ENCODE data around the gene ZNF217. TPM values are rescaled to one million over a fixed set of nuclear protein-coding genes. Genes with fewer than 3 reads are reported as not detected.
"Not testable (repeated sequence)": the region's sequence is repeated elsewhere in the genome, so short reads cannot be mapped to it uniquely, and the experiment has no call there.

Gene ZNF217
- total RNA-seq, 5 donors from 2014 or later (not counting 1 experiment from before 2014, with no cell fraction given), result 57.6 to 92.4 (median 87.5) TPM

- H3K27me3 Mint-ChIP-seq; H3K9me3 ChIP-seq; ATAC-seq (replicated peaks in 1 of 4); H3K4me3 Mint-ChIP-seq; H3K4me3 ChIP-seq (ENCODE audit: control insufficient read depth in 1 of 2, extremely low read depth in 1 of 2, low read length in 1 of 2); H3K27ac Mint-ChIP-seq; H3K4me1 Mint-ChIP-seq; H3K36me3 Mint-ChIP-seq; CTCF ChIA-PET; POLR2A ChIA-PET; DNase-seq; H3K9me3 Mint-ChIP-seq; H3K4me1 ChIP-seq (ENCODE audit: control insufficient read depth in 1 of 2, extremely low read depth in 1 of 2, insufficient read depth in 2 of 2, low read length in 2 of 2); H3K36me3 ChIP-seq (ENCODE audit: control insufficient read depth in 2 of 2, extremely low read depth in 1 of 2, insufficient read depth in 1 of 2, low read length in 1 of 2); H3K27me3 ChIP-seq (replicated peaks in 1 of 2; ENCODE audit: control insufficient read depth in 2 of 2, extremely low read depth in 1 of 2, insufficient read depth in 2 of 2, low read length in 1 of 2); H3K27ac ChIP-seq (ENCODE audit: low read length): not testable (repeated sequence)
- WGBS (ENCODE audit: insufficient coverage), result no CpG with 5 or more reads among the region's 3 CpGs
Observed at GRCh38 chr20:53536382-53536781, 57.3 kb downstream of the ZNF217 start.

- no peaks in the 10 kb centered on the region for H3K36me3 ChIP-seq (ENCODE audit: control insufficient read depth in 2 of 2, extremely low read depth in 1 of 2, insufficient read depth in 1 of 2, low read length in 1 of 2)
- ATAC-seq (replicated peaks in 1 of 4), result no peak
- ChIA-PET CTCF (no interaction called here), POLR2A (no interaction called here)
- Mint-ChIP-seq H3K4me3 (no peak overlapping the region), H3K27ac (no peak overlapping the region), H3K4me1 (no peaks in the 10 kb centered on the region), H3K27me3 (peaks cover 0 to 3% of the 10 kb centered on the region in 2 donors), H3K36me3 (no peaks in the 10 kb centered on the region), H3K9me3 (no peaks in the 10 kb centered on the region)
- DNase-seq, result no peak
- H3K9me3 ChIP-seq, result no peaks in the 10 kb centered on the region
- no peak overlapping the region for H3K4me3 ChIP-seq (ENCODE audit: control insufficient read depth in 1 of 2, extremely low read depth in 1 of 2, low read length in 1 of 2)
- no peaks in the 10 kb centered on the region for H3K4me1 ChIP-seq (ENCODE audit: control insufficient read depth in 1 of 2, extremely low read depth in 1 of 2, insufficient read depth in 2 of 2, low read length in 2 of 2)
- WGBS (ENCODE audit: insufficient coverage), result no CpG with 5 or more reads among the region's 4 CpGs
- no peaks in the 10 kb centered on the region for H3K27me3 ChIP-seq (replicated peaks in 1 of 2; ENCODE audit: control insufficient read depth in 2 of 2, extremely low read depth in 1 of 2, insufficient read depth in 2 of 2, low read length in 1 of 2)
- H3K27ac ChIP-seq (ENCODE audit: low read length), result no peak overlapping the region
Observed at GRCh38 chr20:53535878-53536277, 57.8 kb downstream of the ZNF217 start.

DNA sequence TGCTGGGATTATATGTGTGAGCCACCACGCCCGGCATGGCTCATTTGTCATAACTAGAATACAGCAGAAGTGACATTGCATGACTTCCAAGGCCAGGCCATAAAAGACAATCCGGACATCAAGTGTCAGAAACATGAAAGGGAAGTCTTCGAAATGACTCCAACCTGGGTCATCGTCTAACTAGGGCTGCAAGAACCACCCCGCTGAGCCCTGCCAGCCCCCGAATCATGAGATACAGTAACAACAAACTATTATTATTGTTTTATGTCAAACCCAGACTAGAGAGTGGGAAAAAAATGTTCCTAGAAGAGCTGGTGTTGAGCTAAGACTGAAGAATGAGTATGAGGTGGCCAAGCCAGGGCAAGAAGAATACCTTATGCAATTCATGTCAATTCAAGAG, 59.6 kb downstream of the ZNF217 start:
- ATAC-seq (replicated peaks in 1 of 4) (no peak), DNase-seq (no peak)
- H3K9me3 Mint-ChIP-seq, result no peaks in the 10 kb centered on the region
- Histone ChIP-seq H3K36me3 (ENCODE audit: control insufficient read depth in 2 of 2, extremely low read depth in 1 of 2, insufficient read depth in 1 of 2, low read length in 1 of 2) (no peaks in the 10 kb centered on the region), H3K27me3 (replicated peaks in 1 of 2; ENCODE audit: control insufficient read depth in 2 of 2, extremely low read depth in 1 of 2, insufficient read depth in 2 of 2, low read length in 1 of 2) (no peaks in the 10 kb centered on the region), H3K4me1 (ENCODE audit: control insufficient read depth in 1 of 2, extremely low read depth in 1 of 2, insufficient read depth in 2 of 2, low read length in 2 of 2) (no peaks in the 10 kb centered on the region), H3K4me3 (ENCODE audit: control insufficient read depth in 1 of 2, extremely low read depth in 1 of 2, low read length in 1 of 2) (no peak overlapping the region), H3K27ac (ENCODE audit: low read length) (no peak overlapping the region), H3K9me3 (no peaks in the 10 kb centered on the region)
- no peak overlapping the region for H3K4me3 Mint-ChIP-seq
- 93% methylated on average over 3 of the region's 7 CpGs for WGBS (ENCODE audit: insufficient coverage)
- no peak overlapping the region for H3K27ac Mint-ChIP-seq
- no peaks in the 10 kb centered on the region for H3K36me3 Mint-ChIP-seq
- H3K4me1 Mint-ChIP-seq, result no peaks in the 10 kb centered on the region
- ChIA-PET POLR2A (no interaction called here), CTCF (no interaction called here)
- peaks cover 0 to 7% of the 10 kb centered on the region in 2 donors for H3K27me3 Mint-ChIP-seq

- Histone ChIP-seq H3K36me3 (ENCODE audit: control insufficient read depth in 2 of 2, extremely low read depth in 1 of 2, insufficient read depth in 1 of 2, low read length in 1 of 2) (no peaks in the 10 kb centered on the region), H3K4me1 (ENCODE audit: control insufficient read depth in 1 of 2, extremely low read depth in 1 of 2, insufficient read depth in 2 of 2, low read length in 2 of 2) (no peaks in the 10 kb centered on the region), H3K4me3 (ENCODE audit: control insufficient read depth in 1 of 2, extremely low read depth in 1 of 2, low read length in 1 of 2) (no peak overlapping the region), H3K27me3 (replicated peaks in 1 of 2; ENCODE audit: control insufficient read depth in 2 of 2, extremely low read depth in 1 of 2, insufficient read depth in 2 of 2, low read length in 1 of 2) (no peaks in the 10 kb centered on the region), H3K9me3 (no peaks in the 10 kb centered on the region), H3K27ac (ENCODE audit: low read length) (no peak overlapping the region)
- DNase-seq (no peak), ATAC-seq (replicated peaks in 1 of 4) (no peak)
- no CpG with 5 or more reads among the region's 1 CpG for WGBS (ENCODE audit: insufficient coverage)
- Mint-ChIP-seq H3K9me3 (no peaks in the 10 kb centered on the region), H3K4me1 (no peaks in the 10 kb centered on the region), H3K36me3 (no peaks in the 10 kb centered on the region), H3K4me3 (no peak overlapping the region), H3K27me3 (peaks cover 0 to 7% of the 10 kb centered on the region in 2 donors), H3K27ac (no peak overlapping the region)
- ChIA-PET POLR2A (no interaction called here), CTCF (no interaction called here)
Observed at GRCh38 chr20:53533500-53533899, 60.1 kb downstream of the ZNF217 start.

GRCh38 chr20:53532654-53533312, 60.9 kb downstream of the ZNF217 start:
- H3K4me3 Mint-ChIP-seq; H3K27me3 ChIP-seq (replicated peaks in 1 of 2; ENCODE audit: control insufficient read depth in 2 of 2, extremely low read depth in 1 of 2, insufficient read depth in 2 of 2, low read length in 1 of 2); H3K36me3 ChIP-seq (ENCODE audit: control insufficient read depth in 2 of 2, extremely low read depth in 1 of 2, insufficient read depth in 1 of 2, low read length in 1 of 2); DNase-seq; CTCF ChIA-PET; H3K4me3 ChIP-seq (ENCODE audit: control insufficient read depth in 1 of 2, extremely low read depth in 1 of 2, low read length in 1 of 2); H3K36me3 Mint-ChIP-seq; H3K9me3 Mint-ChIP-seq; H3K4me1 Mint-ChIP-seq; H3K27ac ChIP-seq (ENCODE audit: low read length); H3K27ac Mint-ChIP-seq; ATAC-seq (replicated peaks in 1 of 4); H3K27me3 Mint-ChIP-seq; POLR2A ChIA-PET; H3K9me3 ChIP-seq; H3K4me1 ChIP-seq (ENCODE audit: control insufficient read depth in 1 of 2, extremely low read depth in 1 of 2, insufficient read depth in 2 of 2, low read length in 2 of 2): not testable (repeated sequence)
- WGBS (ENCODE audit: insufficient coverage), result 66% methylated on average over 2 of the region's 6 CpGs

- no peak overlapping the region for H3K4me3 ChIP-seq (ENCODE audit: control insufficient read depth in 1 of 2, extremely low read depth in 1 of 2, low read length in 1 of 2)
- H3K27ac ChIP-seq (ENCODE audit: low read length), result no peak overlapping the region
- H3K36me3 Mint-ChIP-seq, result no peaks in the 10 kb centered on the region
- peaks cover 0 to 2% of the 10 kb centered on the region in 2 experiments for H3K27me3 ChIP-seq (replicated peaks in 1 of 2; ENCODE audit: control insufficient read depth in 2 of 2, extremely low read depth in 1 of 2, insufficient read depth in 2 of 2, low read length in 1 of 2)
- POLR2A ChIA-PET, result no interaction called here
- no peaks in the 10 kb centered on the region for H3K4me1 Mint-ChIP-seq
- H3K9me3 ChIP-seq, result no peaks in the 10 kb centered on the region
- no peak overlapping the region for H3K4me3 Mint-ChIP-seq
- no CpG with 5 or more reads among the region's 2 CpGs for WGBS (ENCODE audit: insufficient coverage)
- H3K27ac Mint-ChIP-seq, result no peak overlapping the region
- DNase-seq (no peak), ATAC-seq (replicated peaks in 1 of 4) (no peak)
- H3K27me3 Mint-ChIP-seq, result peaks cover 0 to 7% of the 10 kb centered on the region in 2 donors
- CTCF ChIA-PET, result interaction anchor here in 1 of 2 donors (0.5 kb wide), 1 partner anchor 138 kb away, joined by 5 read pairs; no protein-coding TSS in a partner anchor
- no peaks in the 10 kb centered on the region for H3K9me3 Mint-ChIP-seq
- no peaks in the 10 kb centered on the region for H3K4me1 ChIP-seq (ENCODE audit: control insufficient read depth in 1 of 2, extremely low read depth in 1 of 2, insufficient read depth in 2 of 2, low read length in 2 of 2)
- no peaks in the 10 kb centered on the region for H3K36me3 ChIP-seq (ENCODE audit: control insufficient read depth in 2 of 2, extremely low read depth in 1 of 2, insufficient read depth in 1 of 2, low read length in 1 of 2)
Observed at GRCh38 chr20:53530440-53530839, 63.2 kb downstream of the ZNF217 start.

GRCh38 chr20:53529658-53530057, 64.0 kb downstream of the ZNF217 start:
- H3K4me3 ChIP-seq (ENCODE audit: control insufficient read depth in 1 of 2, extremely low read depth in 1 of 2, low read length in 1 of 2), result no peak overlapping the region
- Mint-ChIP-seq H3K9me3 (no peaks in the 10 kb centered on the region), H3K27me3 (peaks cover 0 to 7% of the 10 kb centered on the region in 2 donors), H3K36me3 (no peaks in the 10 kb centered on the region), H3K4me1 (no peaks in the 10 kb centered on the region), H3K4me3 (no peak overlapping the region), H3K27ac (no peak overlapping the region)
- H3K36me3 ChIP-seq (ENCODE audit: control insufficient read depth in 2 of 2, extremely low read depth in 1 of 2, insufficient read depth in 1 of 2, low read length in 1 of 2), result no peaks in the 10 kb centered on the region
- H3K9me3 ChIP-seq, result no peaks in the 10 kb centered on the region
- no peak overlapping the region for H3K27ac ChIP-seq (ENCODE audit: low read length)
- DNase-seq (no peak), ATAC-seq (replicated peaks in 1 of 4) (no peak)
- peaks cover 0 to 2% of the 10 kb centered on the region in 2 experiments for H3K27me3 ChIP-seq (replicated peaks in 1 of 2; ENCODE audit: control insufficient read depth in 2 of 2, extremely low read depth in 1 of 2, insufficient read depth in 2 of 2, low read length in 1 of 2)
- CTCF ChIA-PET, result interaction anchor here in 1 of 2 donors (0.7 kb wide), 1 partner anchor 11 kb away, joined by 10 read pairs; no protein-coding TSS in a partner anchor
- no peaks in the 10 kb centered on the region for H3K4me1 ChIP-seq (ENCODE audit: control insufficient read depth in 1 of 2, extremely low read depth in 1 of 2, insufficient read depth in 2 of 2, low read length in 2 of 2)
- WGBS (ENCODE audit: insufficient coverage), result 82% methylated on average over 2 of the region's 5 CpGs
- POLR2A ChIA-PET, result no interaction called here
